ENCODE data around the gene DACH1.

GRCh38 chr13:71702253-71702652 lies 164.8 kb downstream of the DACH1 start:
- TF ChIP-seq CTCF (IDR thresholded peaks at IDR 0.05) (no peak), POLR2A (IDR thresholded peaks at IDR 0.05) (no peak)

Measured in esophagus squamous epithelium (tissue), 4 donors.